Medulla oblongata (tissue), 1 donor: ENCODE results near the gene STK26.
"Not testable (repeated sequence)": the region's sequence is repeated elsewhere in the genome, so short reads cannot be mapped to it uniquely, and the experiment has no call there.

Experiments
- DNase-seq: peaks from one replicate; pipeline ENCODE4 v3.0.0-alpha.2; 2015; ENCODE audit errors: extremely low spot score

STK26 gene

DNA sequence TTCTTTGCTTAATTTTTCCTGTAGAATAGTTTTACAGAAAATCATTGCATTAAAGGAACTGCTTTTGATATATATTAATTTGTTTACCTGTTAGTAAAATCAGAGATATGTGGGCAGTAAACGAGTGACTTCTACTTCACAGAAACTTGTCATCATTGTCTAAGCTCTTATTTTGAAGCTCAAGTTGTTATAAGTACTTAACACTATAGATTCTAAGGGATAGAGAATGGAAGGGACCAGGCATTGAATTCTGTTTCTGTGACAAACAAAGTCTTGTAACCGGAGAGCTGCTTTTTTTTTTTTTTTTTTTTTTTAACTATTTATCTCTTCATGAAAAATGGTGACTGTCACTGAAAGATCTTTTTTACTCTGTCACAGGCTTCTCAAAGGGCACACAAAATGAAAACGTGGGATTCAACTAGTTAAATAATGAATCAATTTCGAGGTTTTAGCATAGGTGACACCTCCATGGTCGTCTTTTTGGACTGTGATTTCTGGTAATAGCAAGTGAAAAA lies 14.4 kb downstream of the STK26 start:
- DNase-seq: no peak

DNA sequence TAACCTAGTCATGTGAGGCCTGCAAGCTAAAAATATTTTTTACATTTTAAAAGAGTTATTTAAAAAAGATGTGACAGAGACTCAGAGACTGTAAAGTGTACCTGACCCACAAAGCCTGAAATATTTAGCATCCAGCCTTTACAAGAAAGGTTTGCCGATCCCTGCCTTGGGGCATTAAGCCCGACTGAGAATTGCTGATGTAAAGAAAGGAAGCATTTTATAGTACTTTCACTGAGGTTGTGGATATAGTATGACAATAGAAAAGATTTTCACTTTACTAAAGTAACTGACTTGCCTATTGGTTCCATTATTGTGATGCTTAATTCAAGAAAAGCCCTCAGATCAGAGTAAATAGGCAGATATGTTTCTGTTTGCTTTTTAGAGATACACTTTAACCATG lies 17.0 kb downstream of the STK26 start:
- no peak for DNase-seq

DNA sequence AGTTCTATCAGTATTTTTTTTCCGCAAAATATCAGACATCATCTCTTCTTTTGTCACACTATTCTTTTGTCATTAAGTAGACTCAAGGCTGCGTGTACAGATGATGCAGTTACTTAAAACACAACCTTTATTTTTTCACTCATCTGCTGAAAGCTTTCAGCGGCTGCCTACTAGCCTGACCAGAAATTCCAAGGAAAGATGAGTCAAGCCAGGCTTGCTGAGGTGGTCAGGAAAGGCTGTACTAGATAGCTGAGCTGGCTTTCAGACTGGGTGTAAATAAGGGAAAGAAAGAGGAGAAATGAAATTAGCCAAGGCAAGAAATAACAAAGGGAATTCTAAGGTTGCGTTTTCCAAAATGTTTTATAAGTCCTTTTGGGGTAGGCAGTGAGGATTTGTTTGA lies 17.9 kb downstream of the STK26 start:
- DNase-seq: no peak

DNA sequence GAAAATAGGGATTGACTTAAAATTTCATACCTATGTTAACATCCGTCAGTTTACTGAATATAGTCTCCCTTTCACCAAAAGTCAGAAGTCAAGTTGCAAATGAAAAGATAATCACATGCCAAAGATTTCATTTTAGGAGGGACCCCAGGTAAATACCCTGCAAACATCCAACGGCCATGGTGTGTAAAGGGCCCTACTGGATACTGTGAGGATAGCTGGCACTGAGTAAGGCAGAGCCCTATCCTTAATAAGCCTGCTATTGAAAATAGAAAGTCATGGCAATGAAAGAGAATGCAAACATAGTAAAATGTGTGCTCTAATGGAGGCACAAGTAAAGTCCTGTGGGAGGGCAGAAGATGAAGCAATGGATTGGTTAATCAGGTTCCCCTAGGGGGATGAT lies 20.9 kb downstream of the STK26 start:
- DNase-seq: no peak

DNA sequence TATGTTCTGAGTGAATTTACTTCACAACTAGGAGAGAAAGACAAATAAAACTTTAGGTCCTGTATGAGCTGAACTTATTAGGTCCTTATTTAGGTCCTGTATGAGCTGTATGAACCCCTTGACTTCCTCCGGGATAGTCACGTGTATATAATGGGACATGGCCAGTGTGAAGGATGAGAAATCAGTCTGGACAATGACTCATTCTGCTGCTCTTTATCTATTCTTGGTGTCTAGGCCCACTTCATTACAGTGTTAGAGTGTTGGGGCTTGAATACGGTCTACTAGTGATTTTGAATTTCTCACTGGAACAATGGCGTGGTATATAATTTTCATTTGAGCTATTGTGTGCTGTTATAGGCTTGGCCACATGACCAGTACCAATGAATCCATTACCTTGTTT lies 21.9 kb downstream of the STK26 start:
- no peak for DNase-seq

DNA sequence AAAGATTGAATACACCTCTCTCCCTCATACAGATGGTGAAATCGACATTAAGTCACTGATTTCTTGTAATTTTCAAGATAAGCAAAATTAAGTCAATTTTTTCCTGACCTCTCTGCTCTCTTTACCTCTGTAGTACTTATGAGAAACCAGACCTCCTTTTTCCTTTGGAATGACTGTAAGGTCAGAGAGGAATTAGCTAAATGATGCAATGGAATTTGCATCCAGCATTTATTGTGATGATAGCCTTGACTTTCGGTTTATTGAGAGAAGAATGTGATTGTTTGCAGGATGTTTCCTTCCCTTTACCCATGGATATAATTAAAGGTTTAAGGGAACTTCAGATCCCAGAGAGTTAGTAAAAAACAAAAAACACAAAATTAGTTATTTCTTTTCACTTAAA lies 22.4 kb downstream of the STK26 start:
- no peak for DNase-seq

DNA sequence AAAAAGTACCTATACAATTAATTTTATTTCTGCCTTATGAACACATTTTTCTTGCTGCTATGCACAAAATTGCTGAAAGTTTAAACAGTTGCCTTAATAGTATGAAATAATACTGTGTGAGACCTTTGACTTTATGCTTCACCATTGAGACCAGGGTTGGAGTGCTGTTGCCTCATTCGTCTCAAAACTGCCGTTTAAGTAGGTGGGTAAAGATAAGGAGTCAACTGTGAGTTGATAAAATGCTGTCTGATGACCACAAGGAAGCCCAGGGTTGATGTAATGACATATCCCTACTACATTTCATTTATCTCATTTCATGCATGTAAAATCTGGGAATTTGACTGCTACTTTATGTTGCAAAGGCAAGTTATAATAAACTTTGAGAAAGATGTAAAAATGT lies 23.4 kb downstream of the STK26 start:
- DNase-seq: no peak

DNA sequence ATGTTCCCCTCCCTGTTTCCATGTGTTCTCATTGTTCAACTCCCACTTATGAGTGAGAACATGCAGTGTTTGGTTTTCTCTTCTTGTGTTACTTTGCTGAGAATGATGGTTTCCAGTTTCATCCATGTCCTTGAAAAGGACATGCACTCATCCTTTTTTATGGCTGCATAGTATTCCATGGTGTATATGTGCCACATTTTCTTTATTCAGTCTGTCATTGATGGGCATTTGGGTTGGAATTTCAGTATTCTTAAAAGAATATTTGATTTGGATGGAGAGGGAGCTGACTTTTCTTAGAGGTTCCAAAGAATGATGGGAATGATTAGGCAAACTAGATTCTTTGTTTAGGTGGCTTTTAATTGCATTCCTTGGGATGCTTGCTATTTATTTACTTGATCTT lies 28.7 kb downstream of the STK26 start:
- DNase-seq: not testable (repeated sequence)

DNA sequence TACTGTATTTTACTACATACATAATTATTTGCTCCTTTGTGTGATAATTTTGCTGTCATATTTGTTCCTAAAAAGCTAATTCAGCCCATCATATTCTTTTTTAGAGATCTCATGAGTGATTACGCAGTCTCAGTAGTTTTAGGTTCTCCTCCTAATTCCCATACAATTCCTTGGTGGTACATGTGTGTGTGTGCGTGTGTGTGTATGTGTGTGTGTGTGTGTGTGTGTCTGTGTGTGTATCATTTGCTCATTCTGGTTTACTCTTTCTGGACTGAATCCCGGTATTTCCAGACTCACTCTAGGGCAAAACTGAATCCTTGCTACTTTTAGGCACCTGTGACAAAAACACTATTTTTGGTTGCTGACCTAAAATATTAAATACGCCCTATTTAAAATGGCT lies 34.9 kb downstream of the STK26 start:
- no peak for DNase-seq

DNA sequence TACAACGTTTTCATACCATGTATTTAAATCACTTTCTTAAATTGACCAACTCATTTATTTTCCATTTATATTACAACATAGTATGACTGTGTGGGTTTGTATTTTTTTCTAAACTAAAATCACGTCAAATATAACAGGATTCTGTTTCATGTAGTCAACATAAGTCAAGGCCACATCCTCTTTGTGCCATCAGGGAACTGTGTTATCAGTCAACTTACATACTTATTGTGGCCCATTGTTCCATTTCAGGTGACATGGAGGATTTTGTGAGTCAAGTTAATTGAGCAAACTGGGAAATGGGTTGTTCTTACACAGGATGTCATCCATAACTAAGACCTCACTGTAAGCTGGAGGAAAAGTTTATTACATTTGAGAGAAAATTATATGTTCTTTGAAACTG lies 35.9 kb downstream of the STK26 start:
- no peak for DNase-seq

DNA sequence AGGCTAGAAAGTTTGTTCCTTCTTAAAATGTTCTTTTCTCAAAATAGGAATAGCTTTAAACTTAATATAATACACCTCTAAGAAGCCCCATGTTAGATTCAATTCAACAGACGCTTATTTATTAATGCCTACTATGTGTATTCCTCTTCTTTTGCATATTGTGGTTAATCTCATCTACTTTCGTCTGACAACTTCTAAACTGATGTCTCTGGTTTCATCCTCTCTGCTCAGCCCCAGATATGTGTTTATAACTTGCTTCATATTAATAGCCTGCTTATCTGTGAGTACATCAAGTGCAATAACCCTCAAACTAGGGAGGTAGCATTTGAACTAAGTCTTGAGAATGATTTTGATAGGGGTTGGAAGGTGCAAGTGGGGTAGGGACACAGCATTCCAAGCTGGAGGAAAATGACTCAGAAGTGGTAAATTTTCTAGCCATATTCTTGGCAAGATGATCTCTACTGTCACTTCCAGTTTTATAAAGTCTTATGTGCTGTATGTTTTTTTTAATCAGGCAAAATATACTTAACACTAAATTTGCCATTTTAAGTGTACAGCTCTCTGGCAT lies 37.0 kb downstream of the STK26 start:
- no peak for DNase-seq

DNA sequence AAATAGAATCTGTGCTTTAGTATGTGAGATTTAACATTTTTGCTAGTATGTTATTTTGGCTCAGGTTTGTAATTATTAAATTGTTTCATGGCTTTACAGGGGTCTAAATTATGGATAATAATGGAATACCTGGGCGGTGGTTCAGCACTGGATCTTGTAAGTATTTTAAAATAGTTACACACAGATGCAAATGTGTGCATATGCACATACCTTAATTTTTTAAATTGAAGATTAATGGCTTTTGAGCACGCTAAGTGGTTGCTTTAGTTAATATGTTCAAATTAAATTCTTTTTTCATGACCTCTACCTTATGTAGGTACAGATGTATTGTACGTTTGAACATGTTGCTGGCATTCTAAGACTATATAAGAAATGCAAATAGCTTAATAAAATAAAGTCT lies 40.2 kb downstream of the STK26 start:
- DNase-seq: no peak

DNA sequence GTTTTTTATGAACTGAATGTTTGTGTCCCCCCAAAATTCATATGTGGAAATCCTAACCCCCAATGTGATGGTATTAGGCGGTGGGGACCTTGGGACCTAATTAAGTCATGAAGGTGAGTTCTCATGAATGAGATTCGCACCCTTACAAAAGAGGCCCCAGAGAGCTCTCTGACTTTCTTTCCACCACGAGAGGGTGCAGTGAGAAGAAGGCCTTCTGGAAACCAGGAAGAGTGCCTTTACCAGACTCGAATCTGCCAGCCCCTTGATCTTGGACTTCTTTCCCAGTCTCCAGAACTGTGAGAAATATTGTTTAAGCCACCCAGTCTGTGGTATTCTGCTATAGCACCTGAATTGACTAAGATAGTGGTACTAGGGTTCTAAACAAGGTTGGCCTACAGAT lies 40.8 kb downstream of the STK26 start:
- DNase-seq: no peak

DNA sequence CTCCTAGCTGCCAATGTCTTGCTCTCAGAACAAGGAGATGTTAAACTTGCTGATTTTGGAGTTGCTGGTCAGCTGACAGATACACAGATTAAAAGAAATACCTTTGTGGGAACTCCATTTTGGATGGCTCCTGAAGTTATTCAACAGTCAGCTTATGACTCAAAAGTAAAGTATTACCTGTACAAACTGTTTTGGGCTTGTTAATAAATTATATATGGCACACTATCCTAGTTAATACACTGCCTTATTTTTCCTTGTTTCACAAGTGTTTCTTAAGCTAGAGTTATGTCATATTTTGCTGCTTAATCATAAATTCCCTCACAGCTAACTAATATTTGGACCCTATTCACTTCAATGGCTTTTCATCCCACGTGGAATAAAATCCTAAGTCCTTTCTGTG lies 45.3 kb downstream of the STK26 start:
- no peak for DNase-seq

DNA sequence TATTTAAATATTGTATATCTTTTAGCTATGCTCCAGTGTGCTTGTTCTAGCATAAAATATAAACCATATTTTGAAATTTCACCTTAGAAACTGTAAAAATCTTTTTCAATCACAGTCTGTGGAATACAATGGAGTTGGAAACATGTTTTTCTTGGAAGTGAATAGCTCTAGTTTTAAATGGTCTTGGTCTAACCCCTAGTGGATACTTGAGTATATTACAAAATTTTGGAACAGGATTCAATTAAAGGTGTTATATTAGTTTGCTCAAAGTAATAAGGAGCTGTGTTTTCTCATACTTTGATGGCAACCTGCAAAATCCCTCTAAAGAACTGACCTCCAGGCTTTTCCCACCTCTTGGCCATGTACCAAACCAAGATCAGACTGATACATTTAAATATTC lies 48.2 kb downstream of the STK26 start:
- DNase-seq: peak; percentile 2

DNA sequence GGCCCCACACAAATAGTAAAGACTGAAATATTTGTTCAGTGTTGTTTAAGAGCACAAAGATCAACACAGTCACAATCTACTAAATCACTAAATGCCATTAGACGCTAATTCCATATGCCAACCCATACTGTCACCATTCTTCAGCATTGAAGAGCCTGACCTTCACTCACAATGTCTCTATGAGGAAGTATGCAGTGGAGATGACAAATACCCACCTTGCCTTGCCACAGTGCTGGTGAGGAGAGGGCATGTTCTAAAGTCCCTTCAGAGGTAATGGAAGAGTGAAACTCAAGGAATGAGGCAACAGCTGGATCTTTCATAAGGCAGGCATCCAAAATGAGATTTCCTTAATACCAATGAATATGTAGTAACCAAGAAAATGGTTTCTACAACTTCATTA lies 54.3 kb downstream of the STK26 start:
- DNase-seq: no peak

DNA sequence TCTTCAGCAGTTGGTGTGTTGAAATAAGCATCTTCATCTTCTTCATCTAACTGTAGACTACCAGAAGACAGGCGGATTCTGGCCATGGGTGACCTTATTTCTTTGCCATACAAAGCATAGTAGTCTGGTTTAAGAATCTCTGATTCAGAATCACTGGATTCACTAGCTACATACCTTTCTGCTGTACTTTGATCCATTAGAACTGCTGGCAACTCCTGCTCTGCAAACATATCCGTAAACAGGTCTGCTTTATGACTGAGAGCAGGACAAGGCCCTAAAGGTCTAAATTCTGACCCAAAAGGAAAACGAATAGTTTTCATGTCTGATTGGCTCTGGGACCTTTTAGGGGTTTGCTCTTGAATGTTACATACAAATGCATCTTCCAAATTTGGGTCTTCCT lies 54.8 kb downstream of the STK26 start:
- DNase-seq: no peak

DNA sequence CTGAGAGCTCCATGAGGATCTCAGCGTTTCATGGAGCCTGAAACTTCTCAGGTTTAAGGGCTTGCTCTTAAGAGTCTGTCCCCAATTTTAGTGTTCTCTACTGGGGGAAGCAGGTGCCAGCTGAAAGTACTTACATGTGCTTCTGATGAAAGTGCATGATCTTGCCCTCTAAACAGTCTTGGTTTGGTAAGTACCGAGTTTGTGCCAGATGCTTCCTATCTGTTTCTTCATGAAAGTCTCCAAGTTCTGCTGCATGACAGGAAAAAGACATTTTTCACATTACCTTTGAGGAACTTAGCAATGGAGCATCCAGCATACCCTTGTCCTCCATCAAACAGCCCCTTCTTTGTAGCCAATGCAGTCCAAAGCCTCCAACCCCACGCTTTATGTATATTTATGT lies 62.7 kb downstream of the STK26 start:
- DNase-seq: no peak

DNA sequence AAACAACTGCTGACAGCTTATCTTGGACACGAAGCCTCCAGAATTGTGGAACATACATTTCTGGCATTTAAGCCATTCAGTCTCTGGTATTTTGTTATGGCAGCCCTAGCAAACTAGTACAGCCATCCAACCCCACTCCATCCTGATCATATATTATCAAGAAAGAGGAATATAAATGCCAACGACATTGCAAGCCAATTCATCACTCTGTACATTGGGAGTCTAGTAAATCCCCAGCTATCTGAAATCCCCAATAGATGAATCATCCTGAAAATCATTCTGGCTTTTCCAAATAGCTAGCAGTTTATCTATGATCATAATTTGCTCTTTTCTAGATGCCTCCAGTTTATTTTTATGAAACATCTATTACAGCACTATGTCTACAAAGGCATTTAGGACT lies 63.6 kb downstream of the STK26 start:
- DNase-seq: no peak

DNA sequence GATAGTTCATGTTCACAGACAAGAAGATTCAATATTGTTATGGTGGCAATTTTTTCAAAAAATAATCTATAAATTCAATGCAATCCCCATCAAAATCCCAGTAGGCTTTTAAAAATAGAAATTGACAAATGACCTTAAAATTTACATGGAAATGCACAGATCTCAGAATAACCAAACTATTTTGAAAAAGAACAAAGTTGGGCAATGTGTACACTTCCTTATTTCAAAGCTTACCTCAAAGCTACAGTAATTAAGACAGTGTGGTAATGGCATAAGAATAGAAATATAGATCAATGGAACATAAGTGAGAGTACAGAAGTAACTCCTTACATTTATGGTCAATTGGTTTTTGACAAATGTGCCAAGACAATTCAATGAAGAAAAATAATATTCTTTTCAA lies 65.8 kb downstream of the STK26 start:
- no peak for DNase-seq

DNA sequence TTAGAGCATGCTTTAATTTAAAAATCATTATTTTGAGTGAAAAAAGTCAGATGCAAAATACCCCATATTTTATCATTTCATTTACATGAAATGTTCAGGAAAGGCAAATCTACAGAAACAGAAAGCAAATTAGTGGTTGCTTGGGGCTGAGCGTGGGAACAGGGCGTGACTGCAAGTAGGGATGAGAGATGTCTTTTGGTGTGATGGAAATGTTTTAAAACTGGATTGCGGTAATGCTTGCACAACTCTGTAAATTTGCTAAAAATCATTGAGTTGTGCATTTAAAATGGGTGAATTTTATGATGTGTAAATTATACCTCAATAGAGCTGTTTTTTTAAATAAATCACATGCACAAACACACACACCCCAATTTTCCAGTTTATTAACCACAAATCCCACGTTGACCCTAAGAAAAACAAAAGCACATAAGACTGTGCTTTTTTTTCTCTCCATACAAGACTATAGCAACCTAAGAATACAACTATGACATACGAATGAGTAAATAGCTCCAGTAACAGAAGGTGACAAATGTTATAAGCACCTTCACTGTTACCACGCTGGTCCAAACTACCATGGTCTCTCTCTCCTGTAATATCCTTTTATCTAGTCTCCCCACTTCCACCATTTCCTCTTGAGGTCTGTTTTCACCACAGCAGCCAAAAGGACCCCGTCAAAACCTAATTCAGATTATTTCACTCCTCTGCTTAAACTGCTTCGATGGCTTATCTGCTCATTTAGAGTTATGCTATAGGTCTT lies 67.5 kb downstream of the STK26 start:
- DNase-seq: no peak

DNA sequence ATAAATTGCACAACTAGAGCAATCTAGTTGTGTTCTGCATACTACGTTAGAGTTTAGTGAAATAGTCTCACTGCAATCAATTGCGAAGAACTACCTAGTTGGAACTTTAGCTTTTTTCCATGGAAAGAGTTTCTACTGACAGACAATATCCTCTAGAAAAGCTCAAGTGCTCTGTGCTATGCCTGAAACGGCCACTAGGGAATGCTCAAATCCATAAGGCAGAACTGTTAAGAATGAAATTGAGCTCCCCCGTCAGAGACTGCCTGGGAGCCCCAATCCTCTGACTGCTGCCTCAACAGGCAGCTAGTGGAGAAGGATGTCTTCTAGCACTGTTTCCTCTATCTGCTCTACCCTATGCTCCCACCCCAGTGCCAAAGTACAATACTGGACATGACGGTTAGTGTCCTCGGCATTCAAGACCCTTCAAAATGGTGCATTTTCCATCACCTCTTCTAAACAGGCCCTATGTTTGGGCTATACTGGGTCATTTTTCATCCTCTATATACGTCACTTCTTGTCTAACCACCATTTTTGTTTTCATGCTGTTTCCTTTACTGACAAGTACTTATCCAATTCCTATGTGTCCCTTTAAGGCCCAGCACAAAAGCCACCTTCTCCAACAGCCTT lies 69.5 kb downstream of the STK26 start:
- peak; percentile 65 for DNase-seq

DNA sequence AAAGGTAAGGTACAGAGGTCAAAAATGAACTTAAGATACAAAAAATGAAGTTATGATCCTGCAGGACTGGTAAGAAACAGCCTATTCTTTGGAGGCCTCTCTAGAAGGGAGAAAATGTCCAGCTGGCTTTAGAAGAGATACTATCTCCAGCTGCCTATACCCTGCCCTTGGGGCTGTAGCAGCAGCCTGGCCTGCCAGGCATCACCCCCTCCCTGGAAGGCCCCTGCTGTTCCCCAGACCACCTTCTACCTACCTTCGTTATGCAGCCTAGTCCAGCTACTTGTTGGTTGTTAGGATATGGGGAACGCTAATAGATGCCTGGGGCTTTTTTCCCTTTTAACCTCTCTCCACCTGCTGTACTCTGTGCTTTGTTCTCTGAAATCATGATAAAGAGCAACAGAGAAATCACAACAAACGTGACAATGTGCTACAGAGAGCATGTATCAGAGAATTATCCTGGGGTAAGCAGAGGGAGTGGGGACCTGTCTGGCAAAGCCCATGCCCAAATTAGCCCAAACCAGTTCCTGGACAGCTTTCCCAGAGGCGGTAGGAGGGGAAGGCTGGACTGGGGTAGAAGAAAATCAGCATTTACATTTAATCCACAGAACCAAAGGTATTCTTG lies 70.2 kb downstream of the STK26 start:
- DNase-seq: no peak
